Liver (tissue), 9 donors: ENCODE results near the gene CRELD2. TPM values are rescaled to one million over a fixed set of nuclear protein-coding genes. Genes with fewer than 3 reads are reported as not detected.

Experiments
- DNase-seq: peaks from one replicate; pipeline ENCODE4 v3.0.0-alpha.2; 2017; ENCODE audit warnings: low spot score
- H3K27ac ChIP-seq, 2 donors: one replicate each; pipeline ENCODE4 v1.7.0; 2013; ENCODE audit warnings: inconsistent platforms in 2 of 2, low read length in 2 of 2, control low read depth in 1 of 2, low read depth in 1 of 2, mild to moderate bottlenecking in 1 of 2
- H3K27me3 ChIP-seq, 4 donors: one replicate each; pipeline versions ENCODE4 v1.6.1 to v1.7.0; 2013; ENCODE audit warnings: low read length in 3 of 4, inconsistent platforms in 1 of 4, mild to moderate bottlenecking in 1 of 4, moderate library complexity in 1 of 4; ENCODE audit not compliant: control insufficient read depth in 4 of 4, insufficient read depth in 4 of 4
- H3K36me3 ChIP-seq, 4 donors: one replicate each; pipeline versions ENCODE4 v1.6.1 to v1.7.0; 2013; ENCODE audit warnings: low read length in 3 of 4, mild to moderate bottlenecking in 3 of 4, low read depth in 1 of 4, moderate library complexity in 1 of 4; ENCODE audit not compliant: control insufficient read depth in 4 of 4, insufficient read depth in 3 of 4
- H3K4me1 ChIP-seq, 4 donors: one replicate each; pipeline versions ENCODE4 v1.6.1 to v1.7.0; 2013; ENCODE audit warnings: low read length in 3 of 4, mild to moderate bottlenecking in 3 of 4, moderate library complexity in 1 of 4; ENCODE audit not compliant: control insufficient read depth in 4 of 4, insufficient read depth in 4 of 4
- H3K4me3 ChIP-seq, 3 donors: one replicate each; pipeline versions ENCODE4 v1.6.1 to v1.7.0; 2013; ENCODE audit warnings: low read length in 3 of 3, control low read depth in 1 of 3, low read depth in 1 of 3, mild to moderate bottlenecking in 1 of 3
- H3K9ac ChIP-seq, 2 donors: one replicate each; pipeline ENCODE4 v1.7.0; 2013; ENCODE audit warnings: low read length in 2 of 2, mild to moderate bottlenecking in 2 of 2, moderate library complexity in 2 of 2, control low read depth in 1 of 2, low read depth in 1 of 2
- H3K9me3 ChIP-seq, 4 donors: one replicate each; pipeline versions ENCODE4 v1.6.1 to v1.7.0; 2013; ENCODE audit warnings: low read length in 3 of 4; ENCODE audit not compliant: control insufficient read depth in 4 of 4
- ATF3 ChIP-seq: IDR thresholded peaks from 2 replicates; pipeline ENCODE4 v1.6.1; 2016; ENCODE audit warnings: antibody characterized with exemption
- CTCF ChIP-seq: fragments of 150-350 bp; IDR thresholded peaks from 2 replicates; pipeline ENCODE4 v1.5.1; 2017; ENCODE audit warnings: improper control_type of control experiment, low read depth, low read length; ENCODE audit not compliant: missing input control
- EGR1 ChIP-seq, 2 donors: IDR thresholded peaks; 2 replicates each; pipeline ENCODE4 v1.6.1; 2016 to 2018; ENCODE audit warnings: antibody characterized with exemption in 2 of 2, low read depth in 2 of 2
- FOXA1 ChIP-seq: IDR thresholded peaks from 2 replicates; pipeline ENCODE4 v1.6.1; 2016; ENCODE audit warnings: antibody characterized with exemption
- FOXA2 ChIP-seq: IDR thresholded peaks from 2 replicates; pipeline ENCODE4 v1.6.1; 2016; ENCODE audit warnings: antibody characterized with exemption
- HNF4A ChIP-seq, 2 donors: conservative IDR thresholded peaks; 2 replicates each; pipeline ENCODE4 v1.6.1; 2016; ENCODE audit warnings: antibody characterized with exemption in 2 of 2, mild to moderate bottlenecking in 2 of 2
- HNF4G ChIP-seq: IDR thresholded peaks from 2 replicates; pipeline ENCODE4 v1.6.1; 2016; ENCODE audit warnings: antibody characterized with exemption
- NR2F2 ChIP-seq: IDR thresholded peaks from 2 replicates; pipeline ENCODE4 v1.6.1; 2016; ENCODE audit warnings: antibody characterized with exemption
- RAD21 ChIP-seq, 2 donors: IDR thresholded peaks; 2 replicates each; pipeline ENCODE4 v1.6.1; 2016; ENCODE audit warnings: antibody characterized with exemption in 2 of 2, mild to moderate bottlenecking in 2 of 2
- RXRA ChIP-seq, 2 donors: IDR thresholded peaks; 2 replicates each; pipeline ENCODE4 v1.6.1; 2017 to 2018; ENCODE audit warnings: antibody characterized with exemption in 2 of 2, mild to moderate bottlenecking in 1 of 2
- TAF1 ChIP-seq: conservative IDR thresholded peaks from 2 replicates; pipeline ENCODE4 v1.6.1; 2016; ENCODE audit warnings: antibody characterized with exemption, mild to moderate bottlenecking
- YY1 ChIP-seq: IDR thresholded peaks from 2 replicates; pipeline ENCODE4 v1.6.1; 2016; ENCODE audit warnings: antibody characterized with exemption, mild to moderate bottlenecking
- whole genome bisulfite sequencing: extraction: QIAGEN DNeasy Blood & Tissue Kit; methylation state at CpG from one replicate; pipeline ENCODE4 v1.1.7; 2013; 5-methylcytosine and 5-hydroxymethylcytosine counted together
- polyA plus RNA-seq, 2 donors: library from polyadenylated mRNA; stranded (reverse) in 1 of 2; unstranded in 1 of 2; fragments of 200-250 nt in 1 of 2; fragments of >200 nt in 1 of 2; fragmentation: Nextera tagmentation in 1 of 2; extraction: Ambion mirVana in 1 of 2; gene quantifications; one replicate each; pipeline versions ENCODE4 v1.2.1 to v1.2.3, GENCODE V29; 2013 to 2015
- total RNA-seq, 2 donors: library from RNA; depleted of rRNA; stranded (reverse); fragments of >200 nt; gene quantifications; one replicate each; pipeline ENCODE4 v1.2.3, GENCODE V29; 2014
- TF ChIP-seq, protein P1 (sequence below): IDR thresholded peaks from 2 replicates; pipeline ENCODE4 v1.6.1; 2016; ENCODE audit warnings: antibody characterized with exemption, mild to moderate bottlenecking
- TF ChIP-seq, protein P2 (sequence below): IDR thresholded peaks from 2 replicates; pipeline ENCODE4 v1.6.1; 2016; ENCODE audit warnings: antibody characterized with exemption
- donor health status: healthy.
- donor health status: healthy.
- donor health status: healthy.
- donor health status: healthy.
- donor health status: healthy.

CRELD2 gene
- total and polyA plus RNA-seq, 4 donors = 17.2 to 98.1 (median 57.1) TPM

- Histone ChIP-seq H3K36me3 (peaks cover 0 to 11% (median 5%) of the 10 kb centered on the region in 4 donors), H3K9ac (no peak overlapping the region), H3K4me3 (no peak overlapping the region), H3K27ac (no peak overlapping the region), H3K27me3 (no peaks in the 10 kb centered on the region), H3K9me3 (peaks cover 0 to 3% (median 0%) of the 10 kb centered on the region in 4 donors), H3K4me1 (peaks cover 0 to 3% (median 0%) of the 10 kb centered on the region in 4 donors)
- TF ChIP-seq, protein P1, sequence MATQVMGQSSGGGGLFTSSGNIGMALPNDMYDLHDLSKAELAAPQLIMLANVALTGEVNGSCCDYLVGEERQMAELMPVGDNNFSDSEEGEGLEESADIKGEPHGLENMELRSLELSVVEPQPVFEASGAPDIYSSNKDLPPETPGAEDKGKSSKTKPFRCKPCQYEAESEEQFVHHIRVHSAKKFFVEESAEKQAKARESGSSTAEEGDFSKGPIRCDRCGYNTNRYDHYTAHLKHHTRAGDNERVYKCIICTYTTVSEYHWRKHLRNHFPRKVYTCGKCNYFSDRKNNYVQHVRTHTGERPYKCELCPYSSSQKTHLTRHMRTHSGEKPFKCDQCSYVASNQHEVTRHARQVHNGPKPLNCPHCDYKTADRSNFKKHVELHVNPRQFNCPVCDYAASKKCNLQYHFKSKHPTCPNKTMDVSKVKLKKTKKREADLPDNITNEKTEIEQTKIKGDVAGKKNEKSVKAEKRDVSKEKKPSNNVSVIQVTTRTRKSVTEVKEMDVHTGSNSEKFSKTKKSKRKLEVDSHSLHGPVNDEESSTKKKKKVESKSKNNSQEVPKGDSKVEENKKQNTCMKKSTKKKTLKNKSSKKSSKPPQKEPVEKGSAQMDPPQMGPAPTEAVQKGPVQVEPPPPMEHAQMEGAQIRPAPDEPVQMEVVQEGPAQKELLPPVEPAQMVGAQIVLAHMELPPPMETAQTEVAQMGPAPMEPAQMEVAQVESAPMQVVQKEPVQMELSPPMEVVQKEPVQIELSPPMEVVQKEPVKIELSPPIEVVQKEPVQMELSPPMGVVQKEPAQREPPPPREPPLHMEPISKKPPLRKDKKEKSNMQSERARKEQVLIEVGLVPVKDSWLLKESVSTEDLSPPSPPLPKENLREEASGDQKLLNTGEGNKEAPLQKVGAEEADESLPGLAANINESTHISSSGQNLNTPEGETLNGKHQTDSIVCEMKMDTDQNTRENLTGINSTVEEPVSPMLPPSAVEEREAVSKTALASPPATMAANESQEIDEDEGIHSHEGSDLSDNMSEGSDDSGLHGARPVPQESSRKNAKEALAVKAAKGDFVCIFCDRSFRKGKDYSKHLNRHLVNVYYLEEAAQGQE = no peak
- TF ChIP-seq ATF3 (no peak), RAD21 (IDR thresholded peaks at IDR 0.05) (no peak), HNF4A (conservative IDR thresholded peaks at IDR 0.05) (no peak), FOXA2 (no peak), YY1 (no peak), EGR1 (IDR thresholded peaks at IDR 0.05; ENCODE audit: low read depth in 2 of 2) (no peak), FOXA1 (no peak), NR2F2 (no peak), TAF1 (no peak), RXRA (IDR thresholded peaks at IDR 0.05) (no peak)
- WGBS = 96% methylated on average over 9 of the region's 9 CpGs
- no peak for DNase-seq
These were observed 38.6 kb upstream of the CRELD2 start for GRCh38 chr22:49879871-49880270.

DNA sequence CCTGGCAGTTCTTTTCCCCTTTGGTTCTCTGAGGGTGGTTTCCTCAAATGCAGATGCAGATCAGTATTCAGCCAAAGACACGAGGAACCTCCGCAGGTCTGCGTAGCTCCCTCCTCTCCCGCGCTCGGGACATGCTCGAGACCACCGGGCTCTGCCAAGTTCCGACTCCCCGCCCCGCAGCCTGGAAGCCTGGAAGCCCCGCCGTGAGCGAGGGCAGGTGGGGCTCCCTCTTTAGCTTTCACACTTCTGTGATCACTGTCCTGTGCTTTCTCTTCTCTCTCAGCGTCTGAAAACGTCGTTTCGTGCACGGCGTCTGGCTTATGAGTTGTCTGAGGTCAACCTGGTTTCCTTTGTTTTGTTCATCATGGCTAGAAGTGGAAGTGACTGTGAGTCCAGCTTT, 38.2 kb upstream of the CRELD2 start:
- Histone ChIP-seq H3K9me3 (peaks cover 0 to 3% (median 0%) of the 10 kb centered on the region in 4 donors), H3K4me3 (no peak overlapping the region), H3K27ac (no peak overlapping the region), H3K27me3 (no peaks in the 10 kb centered on the region), H3K9ac (no peak overlapping the region), H3K36me3 (peaks cover 0 to 14% (median 5%) of the 10 kb centered on the region in 4 donors), H3K4me1 (peaks cover 0 to 3% (median 0%) of the 10 kb centered on the region in 4 donors)
- DNase-seq = no peak
- no peak for TF ChIP-seq HNF4G
- TF ChIP-seq, protein P2, sequence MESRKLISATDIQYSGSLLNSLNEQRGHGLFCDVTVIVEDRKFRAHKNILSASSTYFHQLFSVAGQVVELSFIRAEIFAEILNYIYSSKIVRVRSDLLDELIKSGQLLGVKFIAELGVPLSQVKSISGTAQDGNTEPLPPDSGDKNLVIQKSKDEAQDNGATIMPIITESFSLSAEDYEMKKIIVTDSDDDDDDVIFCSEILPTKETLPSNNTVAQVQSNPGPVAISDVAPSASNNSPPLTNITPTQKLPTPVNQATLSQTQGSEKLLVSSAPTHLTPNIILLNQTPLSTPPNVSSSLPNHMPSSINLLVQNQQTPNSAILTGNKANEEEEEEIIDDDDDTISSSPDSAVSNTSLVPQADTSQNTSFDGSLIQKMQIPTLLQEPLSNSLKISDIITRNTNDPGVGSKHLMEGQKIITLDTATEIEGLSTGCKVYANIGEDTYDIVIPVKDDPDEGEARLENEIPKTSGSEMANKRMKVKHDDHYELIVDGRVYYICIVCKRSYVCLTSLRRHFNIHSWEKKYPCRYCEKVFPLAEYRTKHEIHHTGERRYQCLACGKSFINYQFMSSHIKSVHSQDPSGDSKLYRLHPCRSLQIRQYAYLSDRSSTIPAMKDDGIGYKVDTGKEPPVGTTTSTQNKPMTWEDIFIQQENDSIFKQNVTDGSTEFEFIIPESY = no peak
- TF ChIP-seq HNF4A (conservative IDR thresholded peaks at IDR 0.05) = no peak
- TF ChIP-seq FOXA2 = no peak
- no peak for TF ChIP-seq FOXA1
- TF ChIP-seq NR2F2 = no peak
- TF ChIP-seq TAF1 = no peak
- TF ChIP-seq, protein P1 = no peak
- TF ChIP-seq CTCF = no peak
- TF ChIP-seq RXRA (IDR thresholded peaks at IDR 0.05) = no peak
- 81% methylated on average over 20 of the region's 20 CpGs for WGBS
